ENCODE measurements around the gene BACE2. TPM values are rescaled to one million over a fixed set of nuclear protein-coding genes. Genes with fewer than 3 reads are reported as not detected.

BACE2 gene
- total RNA-seq: 1 to 10 TPM in 1 of 2 donors, under 1 TPM in 1; 0.37 to 1.4 TPM
- total RNA-seq: 0.08 to 0.46 reads per million in 2 donors

DNA sequence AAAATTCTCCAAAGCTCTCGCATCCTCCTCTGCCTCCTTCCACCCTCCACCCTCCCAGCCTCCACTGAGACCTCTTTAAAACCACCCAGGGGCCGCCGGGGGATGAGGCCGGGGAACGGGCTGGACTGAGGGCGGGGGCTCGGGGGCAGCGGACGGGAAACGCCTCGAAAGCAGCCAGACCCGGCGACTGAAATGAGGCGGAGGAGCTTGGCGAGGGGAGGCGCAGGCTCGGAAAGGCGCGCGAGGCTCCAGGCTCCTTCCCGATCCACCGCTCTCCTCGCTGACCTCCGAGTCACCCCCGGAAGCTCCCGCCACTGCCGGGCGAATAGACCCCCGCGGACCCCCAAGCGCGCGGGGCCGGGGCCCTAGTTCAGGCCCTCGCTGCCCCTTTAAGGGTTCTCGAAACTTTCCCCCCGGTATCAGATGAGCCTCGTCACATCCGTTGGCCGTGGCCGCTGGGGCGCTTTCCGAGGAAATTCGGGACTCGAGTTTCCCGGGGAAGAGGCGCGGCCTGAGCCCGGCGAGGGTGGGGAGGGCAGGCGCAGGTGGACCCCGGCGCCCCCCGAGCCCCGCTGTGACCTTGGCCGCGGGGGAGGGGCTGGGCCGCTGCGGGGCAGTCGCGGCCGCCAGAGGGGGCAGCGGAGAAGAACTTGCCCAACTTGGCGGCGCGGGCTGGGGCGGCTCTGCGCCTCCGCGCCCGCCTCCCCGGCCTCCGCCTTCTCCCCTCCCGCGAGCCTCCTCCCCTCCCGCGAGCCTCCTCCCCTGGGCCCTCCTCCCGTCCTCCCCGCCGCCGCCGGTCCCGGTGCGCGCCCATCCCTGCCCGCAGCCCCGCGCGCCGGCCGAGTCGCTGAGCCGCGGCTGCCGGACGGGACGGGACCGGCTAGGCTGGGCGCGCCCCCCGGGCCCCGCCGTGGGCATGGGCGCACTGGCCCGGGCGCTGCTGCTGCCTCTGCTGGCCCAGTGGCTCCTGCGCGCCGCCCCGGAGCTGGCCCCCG is at the start of gene BACE2:
Gene BACE2, plus strand, starts transcription at position 813 of the 995 bp plus-strand sequence. Its CDS starts 104 bp downstream, at position 917.
- Mint-ChIP-seq H3K4me1 (peaks cover 4% of the 10 kb centered on the region), H3K36me3 (ENCODE audit: low read depth) (peaks cover 4% of the 10 kb centered on the region), H3K27me3 (peaks cover 67% of the 10 kb centered on the region), H3K27ac (no peak within 1 kb of the TSS), H3K4me3 (peak within 1 kb of the TSS; percentile 85)
- DNase-seq (no peak), ATAC-seq (peak; percentile 83)
- no peaks in the 10 kb centered on the region for H3K9me3 ChIP-seq (ENCODE audit: control insufficient read depth, low read length, poor library complexity, severe bottlenecking)

DNA sequence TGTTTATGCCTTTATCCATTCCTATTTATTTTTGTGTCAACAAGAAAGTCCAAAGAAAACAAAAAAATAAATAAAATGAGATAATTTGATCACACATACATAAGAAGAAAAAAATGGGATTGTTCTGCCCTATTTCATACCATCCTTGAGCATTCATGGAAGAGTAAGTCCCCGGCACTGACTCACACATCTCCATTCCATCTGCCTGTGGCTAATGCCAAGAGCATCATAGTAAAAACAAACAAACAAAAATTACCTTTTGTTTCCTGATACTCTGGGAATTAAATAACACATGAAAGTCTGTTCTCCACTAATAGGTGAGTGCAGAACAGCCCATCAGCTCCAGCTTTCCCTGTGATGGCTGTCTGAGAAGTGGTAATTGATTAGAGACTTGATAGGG is 48.1 kb upstream of the BACE2 start:
- ATAC-seq: no peak
- H3K4me3 Mint-ChIP-seq: no peak overlapping the region
- peaks cover 23% of the 10 kb centered on the region for H3K27me3 Mint-ChIP-seq
- no peaks in the 10 kb centered on the region for H3K9me3 ChIP-seq (ENCODE audit: control insufficient read depth, low read length, poor library complexity, severe bottlenecking)
- no peak for DNase-seq
- no peaks in the 10 kb centered on the region for H3K36me3 Mint-ChIP-seq (ENCODE audit: low read depth)
- H3K4me1 Mint-ChIP-seq: no peaks in the 10 kb centered on the region
- no peak overlapping the region for H3K27ac Mint-ChIP-seq

DNA sequence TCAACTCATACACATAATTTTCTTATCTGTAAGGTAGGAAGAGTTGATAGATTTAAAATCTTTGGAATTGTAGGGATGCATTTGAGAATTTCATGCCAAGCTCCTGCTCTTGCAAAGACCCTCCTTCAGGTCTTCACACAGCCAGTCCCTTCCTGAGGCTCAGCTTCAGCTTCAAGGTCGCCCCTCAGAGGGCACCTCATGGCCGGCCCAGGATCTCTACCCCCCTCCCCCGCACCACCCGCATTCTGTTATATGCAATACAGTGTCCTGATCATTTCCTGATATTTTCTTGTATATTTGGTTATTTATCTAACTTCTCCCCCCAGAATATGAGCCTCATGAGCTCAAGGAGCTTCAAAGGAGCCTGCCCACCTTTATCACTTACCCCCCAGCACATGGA is 47.0 kb upstream of the BACE2 start:
- no peak overlapping the region for H3K27ac Mint-ChIP-seq
- H3K27me3 Mint-ChIP-seq: peaks cover 25% of the 10 kb centered on the region
- ATAC-seq (no peak), DNase-seq (no peak)
- H3K4me1 Mint-ChIP-seq: no peaks in the 10 kb centered on the region
- H3K4me3 Mint-ChIP-seq: no peak overlapping the region
- H3K36me3 Mint-ChIP-seq (ENCODE audit: low read depth): no peaks in the 10 kb centered on the region
- H3K9me3 ChIP-seq (ENCODE audit: control insufficient read depth, low read length, poor library complexity, severe bottlenecking): no peaks in the 10 kb centered on the region

DNA sequence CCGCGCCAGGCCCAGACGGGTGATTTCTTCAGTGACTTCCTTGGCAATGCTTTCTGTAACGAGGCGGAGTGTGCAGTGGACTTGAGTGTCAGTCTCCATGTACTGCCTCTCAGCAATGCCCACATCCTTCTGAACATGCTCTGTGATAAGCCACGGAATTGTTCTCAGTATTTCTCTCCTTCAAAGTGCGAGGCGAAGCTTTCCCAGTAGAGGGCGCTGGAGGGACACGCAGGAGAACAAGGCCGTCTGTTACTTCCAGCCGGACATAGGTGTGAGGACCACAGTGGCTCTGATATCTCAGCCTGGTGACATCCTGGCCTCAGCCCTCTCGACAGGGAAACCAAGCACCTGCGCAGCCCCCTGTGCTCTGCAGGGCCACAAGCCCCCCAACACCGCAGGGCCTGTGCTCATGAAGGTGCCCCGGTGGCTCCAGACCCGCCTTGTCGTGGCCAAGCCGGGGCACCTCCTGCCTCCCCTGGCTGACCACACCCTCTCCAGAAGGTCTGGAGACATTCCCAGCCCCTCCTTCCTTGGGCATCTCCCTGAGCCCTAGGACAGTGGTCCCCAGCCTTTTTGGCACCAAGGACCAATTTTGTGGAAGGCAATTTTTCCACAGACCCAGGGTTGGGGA is 46.1 kb upstream of the BACE2 start:
- no peak overlapping the region for H3K4me3 Mint-ChIP-seq
- peaks cover 25% of the 10 kb centered on the region for H3K27me3 Mint-ChIP-seq
- ATAC-seq: peak; percentile 41
- no peak overlapping the region for H3K27ac Mint-ChIP-seq
- DNase-seq: peak in 1 of 3 donors; percentile 29
- H3K9me3 ChIP-seq (ENCODE audit: control insufficient read depth, low read length, poor library complexity, severe bottlenecking): no peaks in the 10 kb centered on the region
- H3K4me1 Mint-ChIP-seq: no peaks in the 10 kb centered on the region
- no peaks in the 10 kb centered on the region for H3K36me3 Mint-ChIP-seq (ENCODE audit: low read depth)

DNA sequence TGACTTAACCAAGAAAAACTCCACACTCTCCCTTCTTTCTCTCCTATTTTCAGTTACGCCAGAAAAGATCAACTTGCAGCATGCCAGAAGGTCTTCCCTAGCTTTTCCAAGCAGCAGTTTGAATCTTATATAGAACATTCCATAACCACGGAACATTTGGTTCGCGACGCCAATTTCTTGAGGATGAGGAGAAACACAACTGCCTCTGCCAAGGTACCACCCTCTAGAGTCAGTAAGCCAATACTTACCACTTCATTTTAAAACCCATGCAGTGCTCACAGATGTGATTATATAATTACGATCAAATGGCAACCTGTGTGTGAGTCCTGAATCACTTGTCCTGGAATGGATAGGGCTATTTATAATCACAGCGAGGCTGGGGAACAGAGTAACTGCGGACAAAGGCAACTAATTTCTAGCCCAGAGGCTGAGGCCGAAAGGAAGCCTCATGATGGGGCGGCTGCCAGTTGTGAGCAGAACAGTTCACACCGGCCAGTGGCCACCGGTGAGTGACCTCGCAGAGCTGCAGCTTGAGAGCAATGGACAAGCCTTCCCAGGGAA is 43.2 kb upstream of the BACE2 start:
- H3K27me3 Mint-ChIP-seq: peaks cover 25% of the 10 kb centered on the region
- no peaks in the 10 kb centered on the region for H3K36me3 Mint-ChIP-seq (ENCODE audit: low read depth)
- H3K4me3 Mint-ChIP-seq: no peak overlapping the region
- no peaks in the 10 kb centered on the region for H3K9me3 ChIP-seq (ENCODE audit: control insufficient read depth, low read length, poor library complexity, severe bottlenecking)
- no peak for DNase-seq
- no peak for ATAC-seq
- H3K4me1 Mint-ChIP-seq: no peaks in the 10 kb centered on the region
- H3K27ac Mint-ChIP-seq: no peak overlapping the region

DNA sequence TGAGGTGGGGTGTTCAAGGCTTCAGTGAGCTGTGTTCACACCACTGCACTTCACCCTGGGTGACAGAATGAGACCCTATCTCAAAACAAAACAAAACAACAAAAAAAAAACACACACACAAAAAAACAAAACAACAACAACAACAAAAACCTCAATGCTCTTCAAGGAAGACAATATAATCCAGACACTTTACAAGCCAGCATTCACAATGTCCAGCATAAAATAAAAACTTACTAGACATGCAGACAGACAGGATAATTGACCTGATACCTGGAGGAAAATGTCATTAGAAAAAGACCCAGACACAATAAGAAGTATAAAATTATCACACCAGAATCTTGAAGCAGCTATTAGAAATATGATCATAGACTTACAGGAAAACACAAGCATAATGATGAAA is 39.0 kb upstream of the BACE2 start:
- H3K36me3 Mint-ChIP-seq (ENCODE audit: low read depth): no peaks in the 10 kb centered on the region
- H3K27ac Mint-ChIP-seq: no peak overlapping the region
- no peak for DNase-seq
- no peaks in the 10 kb centered on the region for H3K9me3 ChIP-seq (ENCODE audit: control insufficient read depth, low read length, poor library complexity, severe bottlenecking)
- H3K4me1 Mint-ChIP-seq: peaks cover 6% of the 10 kb centered on the region
- peaks cover 20% of the 10 kb centered on the region for H3K27me3 Mint-ChIP-seq
- ATAC-seq: no peak
- H3K4me3 Mint-ChIP-seq: no peak overlapping the region

DNA sequence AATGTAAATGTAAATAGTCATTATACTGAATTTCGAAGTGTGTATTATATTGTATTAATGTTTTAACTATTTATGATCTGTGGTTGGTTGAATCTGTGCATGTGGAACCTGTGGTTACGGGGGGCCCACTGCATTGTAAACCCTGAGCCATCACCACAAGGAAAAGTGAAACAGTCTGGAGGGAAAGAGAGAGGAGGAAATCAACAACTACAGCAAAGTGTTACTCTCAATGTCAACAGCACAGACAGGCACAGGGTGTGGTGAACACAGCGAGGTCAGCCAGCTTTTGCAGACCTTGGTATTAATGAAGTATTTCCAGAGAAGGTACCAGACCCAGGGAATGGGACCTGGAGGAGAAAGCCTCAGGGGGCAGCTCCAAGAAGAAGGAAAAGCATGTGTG is 37.1 kb upstream of the BACE2 start:
- peaks cover 25% of the 10 kb centered on the region for H3K27me3 Mint-ChIP-seq
- DNase-seq: no peak
- H3K27ac Mint-ChIP-seq: no peak overlapping the region
- H3K4me1 Mint-ChIP-seq: peaks cover 6% of the 10 kb centered on the region
- H3K4me3 Mint-ChIP-seq: no peak overlapping the region
- ATAC-seq: no peak
- no peaks in the 10 kb centered on the region for H3K9me3 ChIP-seq (ENCODE audit: control insufficient read depth, low read length, poor library complexity, severe bottlenecking)
- no peaks in the 10 kb centered on the region for H3K36me3 Mint-ChIP-seq (ENCODE audit: low read depth)

DNA sequence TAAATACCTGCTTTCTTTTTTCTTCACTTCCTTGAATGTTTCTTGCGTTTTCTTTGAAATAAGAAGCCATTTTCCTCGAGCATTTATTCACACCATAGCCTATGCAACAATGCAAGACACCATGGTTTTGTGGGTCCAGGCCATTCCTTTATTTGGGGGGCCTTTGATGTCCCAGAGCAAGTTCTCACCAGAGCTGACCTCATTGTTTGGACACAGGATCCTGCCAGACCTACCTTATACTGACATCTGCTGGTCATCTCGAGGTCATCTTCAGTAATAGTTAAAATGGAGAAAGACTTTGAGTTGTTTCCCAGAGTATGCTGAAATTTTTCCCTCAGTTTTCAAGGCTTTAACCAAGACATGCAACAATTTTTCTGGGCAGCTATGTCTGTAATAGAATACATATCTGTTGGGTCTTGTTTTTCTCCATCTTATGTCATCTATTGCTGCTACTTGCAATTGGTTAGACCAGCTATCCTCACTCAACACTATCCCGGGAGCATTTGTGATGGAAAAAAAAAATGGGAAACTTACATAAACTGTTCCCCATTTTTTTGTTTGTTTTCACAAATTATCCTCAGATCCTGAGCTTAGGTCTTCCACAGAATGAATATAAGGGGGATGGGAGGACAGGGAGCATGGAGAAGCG is 34.0 kb upstream of the BACE2 start:
- H3K4me3 Mint-ChIP-seq: no peak overlapping the region
- no peaks in the 10 kb centered on the region for H3K9me3 ChIP-seq (ENCODE audit: control insufficient read depth, low read length, poor library complexity, severe bottlenecking)
- DNase-seq (no peak), ATAC-seq (no peak)
- no peak overlapping the region for H3K27ac Mint-ChIP-seq
- H3K27me3 Mint-ChIP-seq: peaks cover 30% of the 10 kb centered on the region
- no peaks in the 10 kb centered on the region for H3K36me3 Mint-ChIP-seq (ENCODE audit: low read depth)
- H3K4me1 Mint-ChIP-seq: peaks cover 6% of the 10 kb centered on the region

DNA sequence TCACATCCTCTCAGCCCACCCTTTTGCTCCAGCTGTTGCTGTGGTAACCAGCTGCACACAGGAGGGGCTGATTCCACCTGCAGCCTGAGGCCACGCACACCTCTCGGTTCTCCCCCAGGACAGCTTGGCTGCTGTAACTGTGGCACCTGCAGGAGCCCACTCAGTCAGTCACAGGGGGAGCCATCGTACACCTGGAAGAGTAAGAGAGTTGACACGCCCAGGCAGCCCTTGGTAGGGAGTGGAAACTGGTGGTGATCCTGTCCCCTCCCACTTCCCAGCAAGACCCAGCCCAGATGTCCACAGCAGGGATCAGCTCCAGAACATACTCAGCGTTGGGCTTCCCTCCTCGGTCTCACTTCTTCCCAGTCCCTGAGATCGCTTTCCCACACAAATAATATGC is 32.2 kb upstream of the BACE2 start:
- no peaks in the 10 kb centered on the region for H3K9me3 ChIP-seq (ENCODE audit: control insufficient read depth, low read length, poor library complexity, severe bottlenecking)
- Mint-ChIP-seq H3K27me3 (peaks cover 25% of the 10 kb centered on the region), H3K4me1 (peaks cover 3% of the 10 kb centered on the region), H3K4me3 (no peak overlapping the region), H3K27ac (no peak overlapping the region), H3K36me3 (ENCODE audit: low read depth) (no peaks in the 10 kb centered on the region)
- ATAC-seq (no peak), DNase-seq (no peak)

DNA sequence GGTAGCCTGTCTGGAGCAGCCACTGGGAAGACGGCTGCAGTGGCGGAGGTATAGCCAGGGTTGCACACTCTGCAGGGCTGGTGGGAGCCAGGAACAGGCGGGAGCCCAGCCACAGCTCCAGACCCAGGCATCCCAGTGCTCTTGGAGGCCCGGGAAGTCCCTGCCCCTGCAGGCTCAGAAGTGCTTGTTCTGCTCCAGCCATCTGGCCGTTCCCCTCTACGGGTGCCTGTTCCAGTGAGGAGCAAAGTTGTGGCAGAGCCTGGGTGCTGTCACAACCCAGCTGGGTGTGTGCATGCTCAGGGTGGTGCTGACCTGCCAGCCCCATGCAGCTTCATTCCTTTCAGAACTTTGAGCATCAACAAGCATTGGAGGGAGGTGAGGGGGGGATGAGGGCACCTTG is 31.7 kb upstream of the BACE2 start:
- H3K9me3 ChIP-seq (ENCODE audit: control insufficient read depth, low read length, poor library complexity, severe bottlenecking): no peaks in the 10 kb centered on the region
- no peak for ATAC-seq
- no peak overlapping the region for H3K4me3 Mint-ChIP-seq
- H3K4me1 Mint-ChIP-seq: no peaks in the 10 kb centered on the region
- H3K36me3 Mint-ChIP-seq (ENCODE audit: low read depth): no peaks in the 10 kb centered on the region
- no peak overlapping the region for H3K27ac Mint-ChIP-seq
- H3K27me3 Mint-ChIP-seq: peaks cover 28% of the 10 kb centered on the region
- no peak for DNase-seq

DNA sequence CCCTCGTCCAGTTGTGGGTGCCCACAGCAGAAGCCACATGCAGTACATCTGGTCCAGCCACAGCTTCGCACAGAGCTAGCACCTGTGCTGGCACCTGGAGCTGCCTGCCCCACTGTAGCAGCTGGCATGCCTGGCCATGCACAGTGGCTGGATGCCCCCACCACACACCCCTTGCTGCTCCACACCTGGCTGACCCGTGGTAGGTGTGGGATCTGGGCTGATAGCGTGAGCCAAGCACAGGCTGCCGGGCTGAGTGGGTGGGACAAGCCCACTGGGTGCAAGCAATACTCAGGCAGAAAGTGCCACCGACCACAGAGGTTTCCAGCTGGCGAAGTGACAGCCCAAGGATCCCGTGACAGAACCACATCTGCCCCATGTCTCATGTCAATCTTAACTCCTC is 30.6 kb upstream of the BACE2 start:
- Mint-ChIP-seq H3K27ac (no peak overlapping the region), H3K36me3 (ENCODE audit: low read depth) (no peaks in the 10 kb centered on the region), H3K4me3 (no peak overlapping the region), H3K4me1 (no peaks in the 10 kb centered on the region), H3K27me3 (peaks cover 34% of the 10 kb centered on the region)
- no peaks in the 10 kb centered on the region for H3K9me3 ChIP-seq (ENCODE audit: control insufficient read depth, low read length, poor library complexity, severe bottlenecking)
- ATAC-seq (no peak), DNase-seq (no peak)

DNA sequence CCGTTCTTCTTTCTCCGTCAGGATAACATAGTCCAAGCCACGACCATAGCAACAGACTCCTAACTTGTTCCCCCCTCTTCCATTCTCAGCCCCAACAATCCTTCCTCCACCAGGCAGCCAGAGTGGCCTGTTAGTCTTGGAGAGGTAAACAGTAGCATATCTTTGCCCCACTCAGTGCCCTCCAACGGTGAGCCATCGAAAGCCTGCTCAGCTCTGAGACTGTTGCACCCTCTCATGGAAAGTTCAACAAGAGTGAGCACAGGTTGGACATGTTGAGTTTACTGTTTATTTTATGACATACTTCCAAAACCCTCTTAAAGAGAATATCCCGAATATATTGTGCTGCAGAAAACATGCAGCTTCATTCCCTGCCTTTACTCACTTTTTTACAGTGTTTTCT is 30.1 kb upstream of the BACE2 start:
- Mint-ChIP-seq H3K27ac (no peak overlapping the region), H3K27me3 (peaks cover 36% of the 10 kb centered on the region)

DNA sequence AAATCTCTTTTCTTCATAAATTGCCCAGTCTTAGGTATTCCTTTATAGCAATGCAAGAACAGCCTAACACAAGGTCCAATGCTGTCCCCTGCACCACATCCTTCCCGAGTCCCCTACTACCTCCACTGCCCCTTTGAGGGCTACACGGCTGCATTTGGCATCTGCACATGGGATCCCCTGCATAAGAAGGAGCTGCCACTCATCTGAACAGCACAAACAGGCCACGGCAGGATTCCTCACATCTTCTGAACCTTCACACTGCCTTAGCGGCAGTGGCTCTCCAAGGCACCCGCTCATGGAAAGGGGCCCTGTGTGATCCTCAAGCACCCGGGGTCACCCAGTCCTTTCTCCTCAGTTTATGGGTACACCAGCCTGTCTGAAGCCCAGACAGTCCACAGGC is 29.2 kb upstream of the BACE2 start:
- H3K9me3 ChIP-seq (ENCODE audit: control insufficient read depth, low read length, poor library complexity, severe bottlenecking): no peaks in the 10 kb centered on the region
- no peaks in the 10 kb centered on the region for H3K36me3 Mint-ChIP-seq (ENCODE audit: low read depth)
- no peaks in the 10 kb centered on the region for H3K4me1 Mint-ChIP-seq
- DNase-seq (no peak), ATAC-seq (no peak)
- H3K27me3 Mint-ChIP-seq: peaks cover 44% of the 10 kb centered on the region
- H3K4me3 Mint-ChIP-seq: no peak overlapping the region
- no peak overlapping the region for H3K27ac Mint-ChIP-seq

More for the DNA sequence above, 30.1 kb upstream of the BACE2 start:
- no peak overlapping the region for H3K4me3 Mint-ChIP-seq
- no peaks in the 10 kb centered on the region for H3K36me3 Mint-ChIP-seq (ENCODE audit: low read depth)
- ATAC-seq: no peak
- H3K4me1 Mint-ChIP-seq: no peaks in the 10 kb centered on the region
- H3K9me3 ChIP-seq (ENCODE audit: control insufficient read depth, low read length, poor library complexity, severe bottlenecking): no peaks in the 10 kb centered on the region
- no peak for DNase-seq

Measured in T-helper 17 cell (primary cell).